Suppressor macrophage treated with lipopolysaccharide for 1 hour (primary cell): ENCODE measurements around the gene DPCD.
"Not testable (repeated sequence)": the region's sequence is repeated elsewhere in the genome, so short reads cannot be mapped to it uniquely, and the experiment has no call there.

Experiments used
- DNase-seq, 3 donors: peaks; one replicate each; pipeline ENCODE4 v3.0.0-alpha.2; 2020 to 2022

The DPCD gene

DNA sequence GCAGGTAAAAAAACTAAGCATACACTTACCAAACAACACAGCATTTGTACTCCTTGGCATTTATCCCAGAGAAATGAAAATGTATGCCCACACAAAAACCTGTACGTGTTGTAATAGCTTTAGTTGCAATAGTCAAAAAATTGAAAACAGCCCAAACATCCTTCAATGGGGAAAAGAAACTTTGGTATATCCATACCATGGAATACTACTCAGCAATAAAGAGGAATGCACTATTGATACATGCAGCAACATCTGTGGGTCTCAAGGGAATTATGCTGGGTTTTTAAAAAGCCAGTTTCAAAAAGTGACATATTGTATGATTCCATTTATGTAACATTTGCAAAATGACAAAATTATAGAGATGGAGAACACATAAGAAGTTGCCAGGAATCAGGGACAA, 35.4 kb downstream of the DPCD start:
- DNase-seq, result no peak

DNA sequence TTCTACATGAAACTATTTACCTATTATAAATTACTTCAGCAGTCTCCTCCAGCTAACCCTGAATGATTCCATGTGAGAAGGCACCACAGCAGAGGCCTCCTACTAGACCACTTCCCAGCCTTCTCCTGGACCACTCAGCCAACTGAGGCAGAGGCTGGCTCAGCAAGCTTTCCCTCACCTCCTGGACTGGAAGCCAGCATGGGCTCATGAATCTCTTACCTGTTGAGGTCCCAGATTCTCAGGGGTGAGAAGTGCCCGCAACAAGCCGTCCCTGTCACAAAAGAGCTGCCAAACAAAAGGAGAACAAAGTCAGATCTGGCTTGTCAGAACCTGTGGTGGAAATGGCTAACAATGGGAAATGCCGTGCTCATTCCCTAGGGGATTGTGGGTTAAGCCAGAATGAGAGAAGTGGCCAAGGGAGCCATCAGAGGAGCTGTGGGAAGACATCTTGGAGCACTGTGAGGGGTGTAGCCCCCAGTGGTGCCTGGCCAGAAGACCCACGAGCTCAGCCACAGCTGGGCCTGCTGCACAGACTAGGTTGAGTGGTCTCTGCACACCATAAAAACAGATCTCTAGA, 36.5 kb downstream of the DPCD start:
- DNase-seq, result no peak

DNA sequence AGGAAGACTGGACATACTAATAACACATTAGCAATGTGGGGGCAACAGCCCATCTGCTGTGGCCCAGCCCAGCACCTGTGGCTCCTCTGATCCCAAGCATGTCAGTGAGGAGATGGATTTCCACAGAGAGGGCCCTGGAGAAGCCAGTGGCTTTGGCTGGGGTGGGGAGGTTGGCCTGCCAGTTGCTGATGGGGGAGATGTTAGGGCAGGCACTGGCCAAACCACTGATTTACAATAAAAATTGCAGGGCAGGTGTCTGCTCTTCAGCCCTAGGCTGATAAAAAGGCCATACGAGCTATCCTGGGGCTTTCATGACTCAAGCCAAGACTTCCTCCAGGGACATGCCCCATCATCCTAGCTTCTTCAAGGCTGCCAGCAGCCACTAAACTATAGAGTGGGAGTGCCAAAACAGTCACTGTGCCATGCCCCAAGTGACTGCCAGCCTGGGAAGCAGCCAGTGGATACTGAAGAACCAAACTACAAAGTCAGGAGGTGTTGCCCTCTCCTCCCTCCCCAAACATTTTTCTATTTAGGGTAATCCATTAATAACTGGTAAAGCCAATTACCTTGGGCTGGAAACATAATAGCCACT, 37.8 kb downstream of the DPCD start:
- no peak for DNase-seq

DNA sequence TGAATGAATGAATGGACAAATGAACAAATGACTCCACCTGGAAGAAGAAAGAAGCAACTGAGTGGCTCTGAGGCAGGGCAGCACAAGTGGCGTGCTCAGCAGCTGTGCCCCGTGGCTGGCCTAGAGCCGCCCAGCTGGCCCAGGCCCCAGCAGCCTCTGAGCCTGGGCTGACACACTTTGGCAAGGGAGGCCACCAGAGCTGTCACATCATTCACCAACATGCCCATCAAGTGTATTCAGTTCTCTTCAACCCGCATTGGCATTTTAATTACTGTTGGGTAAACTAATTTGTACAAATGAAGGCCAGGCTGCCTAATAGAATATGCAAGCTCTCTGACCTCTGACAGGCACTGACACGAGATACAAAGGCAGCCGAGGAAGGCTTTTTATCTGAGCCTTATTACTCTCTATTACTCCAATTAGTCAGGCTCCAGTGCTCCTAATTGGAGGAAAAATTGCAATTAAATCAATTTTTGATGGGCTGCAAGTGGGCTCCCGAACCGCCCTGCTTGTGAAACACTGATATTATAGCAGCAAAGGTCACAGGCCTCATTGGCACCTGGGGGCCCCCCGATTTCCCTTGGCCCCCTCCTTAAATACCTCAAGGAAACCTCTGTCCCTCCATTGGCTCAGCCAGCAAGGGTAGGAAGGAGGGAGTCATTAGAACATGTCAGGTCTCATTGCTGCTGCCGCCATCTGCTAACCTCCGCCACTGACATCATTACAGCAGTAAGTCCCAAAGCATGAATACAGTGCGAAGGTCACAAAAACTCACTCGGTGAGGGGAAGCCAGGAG, 41.9 kb downstream of the DPCD start:
- no peak for DNase-seq

DNA sequence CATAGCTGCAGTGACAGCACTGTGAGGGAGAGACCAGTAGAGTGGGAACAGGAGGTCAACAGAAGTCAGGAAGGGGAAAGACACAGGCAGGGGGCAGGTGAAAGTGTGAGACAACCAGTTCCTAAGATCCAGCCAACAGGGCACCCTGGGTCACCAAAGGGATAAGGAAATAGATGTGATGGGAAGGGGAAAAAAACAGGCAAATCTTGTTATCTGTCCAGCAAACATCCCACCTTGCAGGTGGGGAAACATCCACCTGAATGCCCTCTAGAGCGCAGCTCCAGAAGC, 42.5 kb downstream of the DPCD start:
- DNase-seq, result no peak

DNA sequence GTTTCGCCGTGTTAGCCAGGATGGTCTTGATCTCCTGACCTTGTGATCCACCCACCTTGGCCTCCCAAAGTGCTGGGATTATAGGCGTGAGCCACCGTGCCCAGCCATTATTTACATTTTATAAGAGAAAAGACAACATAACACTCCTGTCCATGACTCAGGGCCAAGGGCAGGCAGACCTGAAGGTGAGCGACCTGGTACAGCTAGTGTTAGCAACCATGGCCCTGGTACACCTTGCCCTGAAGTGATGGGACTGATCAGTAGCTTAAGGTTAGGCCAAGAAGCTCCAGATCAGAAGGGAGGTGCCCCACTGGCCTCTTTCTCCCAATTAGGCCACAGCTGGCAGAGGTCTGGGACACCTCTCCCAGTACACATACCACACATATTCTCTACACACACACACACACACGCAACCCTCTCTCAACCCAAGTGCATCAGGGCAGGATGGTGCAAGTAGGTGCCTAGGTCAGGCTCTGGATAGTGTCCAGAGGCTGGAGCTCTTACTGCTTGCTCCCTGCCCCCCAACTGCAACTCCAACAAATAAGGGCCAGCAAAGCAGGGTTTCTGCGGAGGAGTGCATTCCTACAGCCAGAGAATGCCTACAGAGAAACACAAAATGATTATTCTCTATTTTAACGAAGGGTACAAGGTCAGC, 43.8 kb downstream of the DPCD start:
- no peak for DNase-seq

DNA sequence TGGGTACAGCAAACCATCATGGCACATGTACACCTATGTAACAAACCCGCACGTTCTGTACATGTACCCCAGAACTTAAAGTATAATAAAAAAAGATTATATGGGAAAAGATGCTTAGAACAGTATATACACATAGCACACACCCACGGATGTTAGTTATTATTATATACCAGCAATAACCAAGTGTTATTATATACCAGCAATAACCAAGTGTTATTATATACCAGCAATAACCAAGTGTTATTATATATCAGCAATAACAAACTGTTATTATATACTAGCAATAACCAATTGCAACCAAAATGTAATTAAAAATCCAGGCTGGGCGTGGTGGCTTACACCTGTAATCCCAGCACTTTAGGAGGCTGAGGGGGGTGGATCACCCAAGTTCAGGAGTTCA, 45.4 kb downstream of the DPCD start:
- DNase-seq, result not testable (repeated sequence)

DNA sequence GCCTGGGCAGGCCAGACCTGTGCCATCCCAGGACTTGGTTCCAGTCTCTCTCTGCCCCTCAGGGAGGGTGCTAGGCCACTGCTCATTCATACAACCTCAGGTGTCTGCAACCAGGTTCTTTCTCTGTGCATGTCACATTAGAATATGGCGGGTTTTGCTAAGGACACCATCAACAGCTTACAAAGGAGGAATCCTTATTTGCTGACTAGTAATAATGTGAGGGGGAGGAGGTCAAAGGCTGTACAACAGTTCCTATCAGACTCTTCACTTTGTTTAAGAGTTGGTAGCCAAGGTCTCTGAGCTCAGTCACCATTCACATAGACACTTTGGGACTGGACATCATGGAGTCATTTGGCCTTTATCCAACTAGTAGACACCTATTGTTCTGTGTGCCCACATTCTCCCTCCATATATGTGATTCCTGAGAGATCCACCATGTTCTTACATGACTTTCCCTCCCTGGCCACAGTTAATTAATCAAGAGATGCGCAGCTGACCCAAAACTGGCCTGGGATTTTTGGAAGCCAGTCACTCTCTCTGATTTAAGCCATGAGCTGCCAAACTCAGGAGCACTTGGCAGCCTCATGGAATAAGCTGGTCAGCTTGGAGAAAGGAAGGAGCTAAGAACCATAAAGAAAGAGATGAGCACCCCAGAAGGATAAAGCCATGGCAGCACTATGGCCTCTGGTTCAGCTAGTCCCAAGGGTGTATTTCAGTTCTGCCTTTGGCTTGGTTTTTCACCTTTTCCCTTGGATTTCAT, 51.2 kb downstream of the DPCD start:
- DNase-seq, result no peak

DNA sequence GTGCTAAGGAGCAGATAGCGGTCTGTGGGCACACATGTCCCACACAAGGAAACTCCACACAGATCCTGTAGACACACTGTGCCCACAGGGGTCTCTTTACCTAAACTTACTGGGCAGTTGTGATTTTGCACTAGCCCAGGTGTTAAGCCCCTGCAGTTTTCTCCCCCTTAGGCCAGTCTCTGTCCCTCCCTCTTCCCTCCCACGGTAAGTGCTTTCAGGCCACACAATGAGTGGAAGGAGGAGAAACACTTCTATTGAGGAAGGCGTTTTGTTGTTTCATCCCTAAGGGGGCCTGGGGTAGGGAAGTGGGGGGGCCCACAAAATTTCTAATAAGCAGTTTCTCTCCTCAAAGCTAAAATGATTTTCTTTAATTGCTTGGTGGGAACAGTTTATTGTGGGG, 55.4 kb downstream of the DPCD start:
- DNase-seq, result no peak

DNA sequence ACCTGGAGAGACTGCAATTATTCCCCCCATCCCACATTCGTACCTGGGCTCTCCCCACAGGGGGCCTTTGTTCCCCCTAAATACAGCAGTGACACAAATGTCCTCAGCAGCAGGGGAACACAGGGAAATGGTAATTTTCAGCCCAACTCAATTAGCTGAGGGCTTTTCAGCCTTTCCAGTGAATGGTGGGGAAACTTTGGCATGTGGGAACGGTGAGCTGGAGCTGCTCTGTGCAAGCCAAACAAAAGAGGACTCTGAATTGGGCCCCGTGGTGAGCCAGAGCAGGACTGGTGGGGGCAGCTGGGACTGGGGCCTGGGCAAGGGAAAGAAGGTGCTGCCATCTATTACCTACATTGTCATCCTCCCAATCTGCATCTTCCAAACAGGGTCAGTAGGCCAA, 55.9 kb downstream of the DPCD start:
- no peak for DNase-seq

DNA sequence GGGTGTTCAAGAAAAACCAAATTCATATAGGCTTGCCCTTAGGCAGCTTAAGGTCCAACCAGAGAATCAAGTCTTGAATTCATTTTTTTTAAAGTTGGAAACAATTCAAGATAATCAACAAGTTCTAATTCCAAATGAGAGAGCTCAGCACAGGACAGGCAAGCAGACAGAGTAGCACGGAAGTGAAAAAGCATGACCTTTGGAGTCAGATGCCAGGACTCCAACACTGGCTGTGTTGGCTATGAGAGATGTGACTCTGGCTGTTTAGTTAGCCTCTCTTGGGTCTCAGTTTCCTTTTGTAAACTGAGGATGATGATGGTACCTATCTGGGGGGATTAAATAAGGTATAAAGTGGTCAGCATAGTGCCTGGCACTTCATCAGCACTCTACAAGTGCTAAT, 57.5 kb downstream of the DPCD start:
- DNase-seq, result no peak

DNA sequence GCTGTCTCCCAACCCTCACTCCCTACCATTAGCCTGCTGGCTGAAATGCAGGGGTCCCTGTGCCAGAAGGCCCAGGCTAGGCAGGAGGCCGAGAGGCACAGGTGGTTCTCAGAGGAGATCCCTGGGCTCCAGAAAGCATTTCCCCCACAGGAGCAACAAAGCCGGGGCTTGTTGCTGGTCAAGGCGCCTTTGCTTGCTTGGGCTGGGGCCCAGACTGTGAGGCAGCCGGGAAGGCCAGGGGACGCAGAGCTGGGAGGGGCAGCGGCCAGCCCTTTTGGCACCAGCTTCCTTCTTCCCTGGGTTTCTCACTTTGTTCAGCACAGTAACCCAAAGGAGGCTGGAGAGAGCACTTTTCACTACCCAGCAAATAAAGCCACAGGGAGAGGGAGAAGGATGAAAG, 58.2 kb downstream of the DPCD start:
- DNase-seq, result no peak

DNA sequence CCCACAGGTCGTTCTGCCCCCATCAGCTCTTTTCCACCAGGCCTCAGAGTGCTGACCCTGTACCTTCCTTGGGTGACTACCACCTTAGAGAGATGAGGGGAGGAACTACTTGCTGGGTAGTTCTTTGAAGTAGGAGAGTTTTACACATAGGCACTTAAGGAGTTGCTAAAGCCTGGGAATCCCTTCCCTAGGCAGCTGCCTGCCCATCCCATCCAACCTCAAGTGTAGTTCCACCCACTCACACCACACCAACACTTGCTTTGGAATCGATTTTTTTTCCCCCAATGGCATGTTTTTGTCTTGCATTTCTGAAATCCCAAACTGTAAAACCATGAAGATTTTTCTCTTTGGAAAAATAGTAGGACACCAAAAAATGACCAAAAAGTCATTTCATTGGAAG, 59.1 kb downstream of the DPCD start:
- peak in 1 of 3 donors; percentile 4 for DNase-seq

DNA sequence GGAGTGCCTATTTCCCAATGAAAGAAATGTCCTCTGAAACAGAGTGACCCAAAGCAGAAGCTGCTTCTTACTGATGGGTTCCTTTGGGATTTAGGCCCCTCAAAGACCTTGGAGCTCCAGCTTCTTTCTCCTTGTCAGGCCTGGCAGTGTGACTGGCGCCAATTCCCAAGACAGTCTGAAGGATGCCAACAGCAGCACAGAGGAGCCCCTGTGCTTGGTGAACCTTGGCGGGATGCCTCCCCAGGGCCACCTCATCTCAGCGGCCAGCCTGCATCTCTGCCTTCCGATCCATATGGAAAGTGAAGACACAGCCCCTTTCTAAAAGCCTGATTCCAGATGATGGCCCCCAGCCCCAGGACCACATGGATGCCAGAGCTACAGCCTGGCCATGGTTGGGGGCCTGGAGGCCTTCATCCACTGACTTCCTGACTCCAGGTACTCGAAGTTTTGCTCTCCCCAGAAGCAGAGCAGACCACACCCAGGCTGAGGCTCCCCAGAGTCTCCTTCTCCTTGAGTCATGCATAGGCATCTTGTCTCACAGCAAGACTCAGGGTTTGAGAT, 61.5 kb downstream of the DPCD start:
- no peak for DNase-seq

DNA sequence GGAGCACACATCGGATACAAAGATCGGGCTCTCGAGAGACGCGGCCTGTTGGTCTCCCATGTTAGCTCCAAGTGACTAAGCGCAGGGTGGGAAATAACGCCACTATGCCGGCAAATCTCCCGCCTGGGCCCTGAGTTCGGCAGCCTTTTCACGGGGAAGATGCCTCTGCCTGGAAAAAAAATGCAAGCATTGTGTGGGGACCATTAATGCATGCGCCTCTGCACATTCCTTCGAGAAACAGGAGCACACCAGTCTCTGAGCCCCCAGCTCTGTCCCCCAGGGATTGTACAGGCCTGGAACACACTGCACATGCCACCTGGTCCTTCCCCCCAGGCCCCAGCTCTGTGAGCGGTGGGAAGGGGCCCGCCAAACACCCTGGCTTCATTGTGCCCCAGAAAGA, 62.7 kb downstream of the DPCD start:
- DNase-seq, result no peak

DNA sequence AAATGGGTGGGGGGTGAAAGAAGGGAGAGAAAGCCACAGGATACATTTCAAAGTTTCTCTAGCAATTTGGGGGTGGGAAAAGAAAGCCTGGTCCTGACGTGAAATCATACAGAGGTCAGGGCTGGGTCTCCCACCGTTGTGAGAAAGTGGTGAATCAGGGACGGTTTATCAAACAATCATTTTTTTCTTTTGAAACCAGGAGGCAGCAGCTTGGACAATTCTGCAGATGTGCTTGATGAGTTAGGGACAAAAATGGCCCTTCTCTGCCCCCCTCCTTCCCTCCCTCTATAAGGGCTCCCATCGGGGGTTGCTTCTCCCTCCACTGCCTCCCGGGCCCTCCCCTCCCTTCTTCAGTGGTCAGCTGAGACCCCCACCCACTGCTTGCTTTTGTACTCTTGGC, 63.2 kb downstream of the DPCD start:
- DNase-seq, result no peak

DNA sequence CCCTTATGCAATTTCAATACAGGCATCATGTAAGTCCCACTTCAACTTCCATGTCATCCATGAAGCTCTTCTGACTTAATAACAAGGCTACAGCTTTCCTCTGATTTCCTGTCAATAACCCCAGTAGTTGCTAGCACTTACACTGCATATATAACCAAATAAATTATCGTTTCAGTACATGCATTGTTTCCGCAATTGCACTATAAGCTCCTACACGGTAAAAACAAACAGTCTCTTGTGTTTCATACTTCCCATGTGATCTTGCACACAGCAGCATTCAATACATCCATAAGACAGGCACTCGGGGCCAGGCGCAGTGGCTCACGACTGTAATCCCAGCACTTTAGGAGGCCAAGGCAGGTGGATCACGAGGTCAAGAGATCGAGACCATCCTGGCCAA, 65.4 kb downstream of the DPCD start:
- no peak for DNase-seq

DNA sequence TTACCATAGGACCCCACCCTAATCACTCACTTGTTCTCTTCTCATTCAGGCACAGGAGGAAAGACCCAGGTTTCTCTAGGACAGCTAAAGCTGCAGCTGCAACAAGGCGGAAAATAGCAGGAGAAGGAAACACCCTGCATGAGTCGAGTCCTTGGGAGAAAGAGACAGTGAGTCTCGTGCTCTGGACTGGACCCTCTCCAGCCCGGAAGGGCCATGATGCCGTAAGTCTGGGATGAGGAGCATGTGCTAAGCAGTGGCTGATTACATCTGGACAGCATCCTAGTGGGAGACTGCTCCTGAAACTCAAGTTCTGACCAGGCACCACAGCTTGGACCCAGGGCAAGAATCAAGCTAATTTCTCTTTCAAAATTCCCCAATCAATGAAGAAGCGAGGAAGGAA, 67.4 kb downstream of the DPCD start:
- DNase-seq, result no peak

DNA sequence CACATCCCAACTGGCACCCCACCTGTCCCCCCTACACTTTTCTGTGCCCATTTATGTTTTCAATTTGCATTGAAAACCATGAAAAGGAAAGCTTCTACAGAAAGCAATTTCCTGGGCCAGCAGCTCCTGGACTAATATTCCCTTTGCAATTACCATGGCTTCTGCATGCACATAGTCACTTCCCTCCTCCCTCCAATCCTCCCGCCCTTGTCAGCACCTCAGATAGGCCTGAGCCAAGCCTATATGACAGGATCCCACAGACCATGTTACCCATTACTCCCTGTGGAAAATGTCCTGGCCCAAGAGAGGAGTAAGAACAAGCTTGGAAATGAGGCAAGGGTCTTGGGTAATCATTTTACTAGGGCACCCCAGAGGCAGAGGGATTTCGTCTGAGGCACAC, 68.8 kb downstream of the DPCD start:
- no peak for DNase-seq

DNA sequence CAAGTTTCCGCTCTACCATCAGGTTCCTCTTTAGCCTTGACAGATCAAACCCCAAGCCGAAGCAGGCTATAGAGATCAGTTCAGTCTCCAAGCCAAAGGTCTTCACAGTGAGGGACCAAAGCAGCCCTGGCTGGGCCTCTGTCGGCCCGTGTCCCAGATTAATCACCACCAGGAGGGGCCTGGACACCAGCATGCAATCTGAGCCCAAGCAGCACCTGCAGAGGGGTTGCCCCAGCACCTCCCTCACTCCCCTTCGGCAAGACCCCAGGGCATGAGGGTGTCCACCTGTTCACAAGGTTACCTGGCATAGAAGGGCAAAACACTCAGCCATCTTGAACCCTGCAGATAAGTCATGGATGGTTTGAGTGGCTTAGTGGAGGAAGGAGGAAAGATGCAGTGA, 70.9 kb downstream of the DPCD start:
- DNase-seq, result no peak
